Stromal cell of bone marrow (primary cell): ENCODE measurements around the gene TCAP.
A peak's percentile ranks its signal among the peaks of the same experiment; 100 is the strongest.

ENCODE experiments used
- DNase-seq: peaks from one replicate; pipeline ENCODE4 v3.0.0-alpha.2; 2012; ENCODE audit warnings: low read depth

Gene TCAP

GRCh38 chr17:39664581-39665561, at the start of gene TCAP:
TCAP (plus strand) TSS chr17:39665349; CDS start chr17:39665360, 11 bp downstream.
- no peak for DNase-seq

- no peak for DNase-seq
These were observed 49.7 kb upstream of the TCAP start for GRCh38 chr17:39615434-39615833.

- no peak for DNase-seq
These were observed 48.1 kb upstream of the TCAP start for GRCh38 chr17:39617100-39617445.

- DNase-seq: no peak
These were observed 47.5 kb upstream of the TCAP start for GRCh38 chr17:39617446-39618245.

- no peak for DNase-seq
These were observed 46.8 kb upstream of the TCAP start for GRCh38 chr17:39618246-39618913.

GRCh38 chr17:39618956-39619785, 46.0 kb upstream of the TCAP start:
- DNase-seq: no peak

- no peak for DNase-seq
These were observed 45.4 kb upstream of the TCAP start for GRCh38 chr17:39619786-39620101.

- peak; percentile 47 for DNase-seq
These were observed 43.4 kb upstream of the TCAP start for GRCh38 chr17:39621523-39622379.

GRCh38 chr17:39622380-39623006, 42.7 kb upstream of the TCAP start:
- DNase-seq: no peak

GRCh38 chr17:39623356-39623950, 41.7 kb upstream of the TCAP start:
- peak; percentile 34 for DNase-seq

GRCh38 chr17:39624313-39624712, 40.8 kb upstream of the TCAP start:
- DNase-seq: no peak

- DNase-seq: no peak
These were observed 39.9 kb upstream of the TCAP start for GRCh38 chr17:39625198-39625785.

- DNase-seq: no peak
These were observed 38.7 kb upstream of the TCAP start, which contains the start of gene PPP1R1B for GRCh38 chr17:39626171-39627046. PPP1R1B (plus strand) TSS chr17:39626952; CDS start chr17:39627393, 441 bp downstream.

GRCh38 chr17:39627047-39627711, 38.0 kb upstream of the TCAP start:
- no peak for DNase-seq

GRCh38 chr17:39627712-39628516, 37.2 kb upstream of the TCAP start:
- no peak for DNase-seq

GRCh38 chr17:39628655-39629493, 36.3 kb upstream of the TCAP start:
- DNase-seq: no peak
